ENCODE results near the gene FANK1. TPM values are rescaled to one million over a fixed set of nuclear protein-coding genes. Genes with fewer than 3 reads are reported as not detected.

FANK1 gene
- total RNA-seq, 2 donors from 2014 or later, result not detected

DNA sequence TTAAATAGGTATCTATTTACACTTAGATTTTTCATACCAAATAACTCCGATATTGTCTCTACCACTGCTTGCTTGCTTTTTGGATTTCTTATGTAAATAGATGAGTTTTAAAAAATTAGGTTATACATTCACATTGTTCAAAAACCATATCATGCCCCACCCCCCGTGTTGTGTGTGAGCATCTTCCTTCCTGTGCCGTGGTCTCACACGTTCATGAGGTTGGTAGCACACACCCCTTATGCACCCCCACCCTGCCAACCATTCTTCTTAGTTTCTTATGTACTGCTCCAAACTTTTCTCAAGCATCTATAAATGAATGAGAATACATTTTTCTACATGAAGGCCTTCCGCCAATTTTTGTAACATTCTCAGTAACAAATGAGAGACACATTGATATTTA lies 115.6 kb downstream of the FANK1 start:
- Histone ChIP-seq H3K27ac (no peak overlapping the region), H3K4me1 (ENCODE audit: control insufficient read depth in 1 of 2, low read depth in 2 of 2) (no peaks in the 10 kb centered on the region), H3K36me3 (no peaks in the 10 kb centered on the region), H3K4me3 (no peak overlapping the region), H3K27me3 (replicated peaks; ENCODE audit: insufficient read depth) (no peaks in the 10 kb centered on the region), H3K9me3 (no peaks in the 10 kb centered on the region)
- ATAC-seq (ENCODE audit: insufficient number of reproducible peaks, low FRiP score, low read depth) (no peak), DNase-seq (ENCODE audit: low spot score) (no peak)
- TF ChIP-seq, protein P1, sequence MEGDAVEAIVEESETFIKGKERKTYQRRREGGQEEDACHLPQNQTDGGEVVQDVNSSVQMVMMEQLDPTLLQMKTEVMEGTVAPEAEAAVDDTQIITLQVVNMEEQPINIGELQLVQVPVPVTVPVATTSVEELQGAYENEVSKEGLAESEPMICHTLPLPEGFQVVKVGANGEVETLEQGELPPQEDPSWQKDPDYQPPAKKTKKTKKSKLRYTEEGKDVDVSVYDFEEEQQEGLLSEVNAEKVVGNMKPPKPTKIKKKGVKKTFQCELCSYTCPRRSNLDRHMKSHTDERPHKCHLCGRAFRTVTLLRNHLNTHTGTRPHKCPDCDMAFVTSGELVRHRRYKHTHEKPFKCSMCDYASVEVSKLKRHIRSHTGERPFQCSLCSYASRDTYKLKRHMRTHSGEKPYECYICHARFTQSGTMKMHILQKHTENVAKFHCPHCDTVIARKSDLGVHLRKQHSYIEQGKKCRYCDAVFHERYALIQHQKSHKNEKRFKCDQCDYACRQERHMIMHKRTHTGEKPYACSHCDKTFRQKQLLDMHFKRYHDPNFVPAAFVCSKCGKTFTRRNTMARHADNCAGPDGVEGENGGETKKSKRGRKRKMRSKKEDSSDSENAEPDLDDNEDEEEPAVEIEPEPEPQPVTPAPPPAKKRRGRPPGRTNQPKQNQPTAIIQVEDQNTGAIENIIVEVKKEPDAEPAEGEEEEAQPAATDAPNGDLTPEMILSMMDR (IDR thresholded peaks at IDR 0.05), result no peak

DNA sequence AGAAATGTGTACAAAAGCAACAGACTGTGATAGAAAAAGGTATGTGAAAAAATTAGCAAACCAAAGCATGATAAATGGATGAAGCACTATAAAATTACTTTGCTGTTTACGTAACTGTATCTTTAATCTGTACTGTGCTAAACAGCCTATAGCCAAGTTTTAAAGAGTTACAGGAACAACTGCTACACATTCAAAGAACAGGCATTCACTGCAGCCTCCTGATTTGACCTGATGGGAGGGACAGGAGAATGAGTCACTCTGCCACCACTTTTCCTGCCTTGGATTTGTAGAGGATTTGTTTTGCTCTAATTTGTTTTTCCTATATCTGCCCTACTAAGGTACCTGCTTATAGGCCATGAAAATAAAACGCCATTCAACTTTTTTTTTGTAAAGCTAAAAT lies 116.1 kb downstream of the FANK1 start:
- DNase-seq (ENCODE audit: low spot score) (no peak), ATAC-seq (ENCODE audit: insufficient number of reproducible peaks, low FRiP score, low read depth) (no peak)
- H3K27me3 ChIP-seq (replicated peaks; ENCODE audit: insufficient read depth), result no peaks in the 10 kb centered on the region

DNA sequence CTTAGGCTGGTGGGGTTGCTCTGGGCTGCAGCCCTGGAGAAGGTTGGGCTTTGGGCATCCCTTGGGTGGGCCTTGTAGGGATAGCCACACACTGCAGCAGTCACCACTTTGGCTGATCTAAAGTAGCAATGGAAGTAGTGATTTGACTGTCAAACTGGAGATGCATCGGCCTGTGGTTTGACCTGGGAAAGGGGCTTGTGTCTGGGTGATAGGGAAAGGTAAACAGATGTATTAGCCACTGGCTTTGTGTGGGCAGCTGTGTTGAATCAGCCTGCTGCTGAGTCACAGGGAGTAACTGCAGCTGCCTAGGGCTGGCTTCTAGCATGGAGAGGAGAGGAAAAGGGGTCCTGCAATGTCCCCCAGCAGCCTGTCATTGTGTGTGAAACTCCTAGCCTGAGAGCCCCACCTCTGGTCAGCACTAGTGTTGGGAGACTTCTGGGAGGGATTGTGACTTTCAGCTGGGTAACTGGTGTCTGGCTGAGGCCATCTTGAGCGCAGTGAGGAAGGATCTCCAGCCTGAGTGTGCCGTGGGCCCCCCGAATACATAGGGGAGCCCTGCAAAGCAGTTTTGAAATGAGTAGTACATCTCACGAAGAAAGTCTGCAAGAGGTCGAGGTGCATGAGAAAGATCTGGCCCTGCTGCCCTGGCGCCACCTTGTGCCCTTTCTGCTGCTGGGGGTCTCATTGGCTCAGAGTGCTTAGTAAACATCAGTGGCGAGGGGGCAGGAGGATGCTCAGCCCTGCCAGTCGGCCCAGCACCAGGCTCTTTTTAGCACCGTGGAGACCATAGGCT lies 117.3 kb downstream of the FANK1 start:
- ATAC-seq (ENCODE audit: insufficient number of reproducible peaks, low FRiP score, low read depth), result no peak
- Histone ChIP-seq H3K4me3 (no peak overlapping the region), H3K36me3 (no peaks in the 10 kb centered on the region), H3K27ac (no peak overlapping the region), H3K9me3 (no peaks in the 10 kb centered on the region), H3K4me1 (ENCODE audit: control insufficient read depth in 1 of 2, low read depth in 2 of 2) (no peaks in the 10 kb centered on the region), H3K27me3 (replicated peaks; ENCODE audit: insufficient read depth) (no peaks in the 10 kb centered on the region)
- no peak for DNase-seq (ENCODE audit: low spot score)
- TF ChIP-seq, protein P1 (IDR thresholded peaks at IDR 0.05), result no peak

More for the DNA sequence above, 116.1 kb downstream of the FANK1 start:
- TF ChIP-seq, protein P1 (IDR thresholded peaks at IDR 0.05), result no peak
- Histone ChIP-seq H3K4me3 (no peak overlapping the region), H3K9me3 (no peaks in the 10 kb centered on the region), H3K36me3 (no peaks in the 10 kb centered on the region), H3K27ac (no peak overlapping the region), H3K4me1 (ENCODE audit: control insufficient read depth in 1 of 2, low read depth in 2 of 2) (no peaks in the 10 kb centered on the region)

DNA sequence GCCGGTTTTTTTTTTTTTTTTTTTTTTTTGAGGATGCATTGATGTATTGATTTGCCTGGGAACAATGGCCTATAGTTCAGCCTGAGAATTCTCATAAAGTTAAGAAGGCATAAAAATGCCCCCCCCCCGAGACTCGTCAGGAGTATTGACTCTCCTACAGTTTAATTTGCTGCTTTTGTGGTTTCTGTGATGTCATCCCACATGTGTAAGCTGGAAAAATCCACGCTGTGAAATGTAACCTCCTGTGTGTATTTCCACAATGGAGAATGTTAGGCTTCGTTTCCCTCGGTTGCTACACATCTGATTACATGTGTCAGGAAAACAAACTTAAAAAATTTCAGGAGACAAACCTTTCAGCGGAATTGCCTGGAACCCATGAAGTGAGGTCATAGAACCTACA lies 117.9 kb downstream of the FANK1 start:
- H3K4me1 ChIP-seq (ENCODE audit: control insufficient read depth in 1 of 2, low read depth in 2 of 2), result no peaks in the 10 kb centered on the region
- TF ChIP-seq, protein P1 (IDR thresholded peaks at IDR 0.05), result no peak
- DNase-seq (ENCODE audit: low spot score) (no peak), ATAC-seq (ENCODE audit: insufficient number of reproducible peaks, low FRiP score, low read depth) (no peak)
- no peak overlapping the region for H3K4me3 ChIP-seq
- no peak overlapping the region for H3K27ac ChIP-seq
- H3K36me3 ChIP-seq, result no peaks in the 10 kb centered on the region
- H3K9me3 ChIP-seq, result no peaks in the 10 kb centered on the region
- H3K27me3 ChIP-seq (replicated peaks; ENCODE audit: insufficient read depth), result no peaks in the 10 kb centered on the region

DNA sequence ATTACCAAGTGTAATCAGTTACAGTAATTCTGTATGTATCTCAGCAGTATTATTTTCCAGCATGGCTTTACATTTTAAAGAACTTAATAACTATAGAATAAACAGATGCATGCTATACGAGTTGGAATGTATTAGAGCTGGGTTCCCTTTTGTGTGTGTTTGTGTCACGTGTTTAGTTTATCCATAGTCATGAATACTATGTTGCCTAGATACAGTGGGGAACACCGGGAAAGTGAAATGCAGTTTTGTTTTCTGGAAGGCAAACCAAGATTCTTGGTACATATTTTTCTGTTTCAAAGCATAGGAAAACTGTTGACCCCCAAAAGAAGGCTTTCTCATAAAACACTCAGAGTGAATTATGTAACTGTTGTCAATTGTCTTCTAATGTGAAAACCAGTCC lies 119.0 kb downstream of the FANK1 start:
- no peak overlapping the region for H3K27ac ChIP-seq
- no peaks in the 10 kb centered on the region for H3K27me3 ChIP-seq (replicated peaks; ENCODE audit: insufficient read depth)
- ATAC-seq (ENCODE audit: insufficient number of reproducible peaks, low FRiP score, low read depth) (no peak), DNase-seq (ENCODE audit: low spot score) (no peak)
- H3K9me3 ChIP-seq, result no peaks in the 10 kb centered on the region
- no peak overlapping the region for H3K4me3 ChIP-seq
- H3K36me3 ChIP-seq, result no peaks in the 10 kb centered on the region
- H3K4me1 ChIP-seq (ENCODE audit: control insufficient read depth in 1 of 2, low read depth in 2 of 2), result no peaks in the 10 kb centered on the region
- TF ChIP-seq, protein P1 (IDR thresholded peaks at IDR 0.05), result no peak
